ENCODE data around the gene CACNA2D3. TPM values are rescaled to one million over a fixed set of nuclear protein-coding genes. Genes with fewer than 3 reads are reported as not detected.

The CACNA2D3 gene
- total RNA-seq, 1 donor from 2014 or later, result 17.2 TPM

GRCh38 chr3:54578417-54578816 is 456.1 kb downstream of the CACNA2D3 start:
- H3K27ac ChIP-seq, result no peak overlapping the region
- H3K4me1 ChIP-seq, result no peaks in the 10 kb centered on the region
- no peak for TF ChIP-seq POLR2AphosphoS5 (IDR thresholded peaks at IDR 0.05; ENCODE audit: insufficient read depth in 1 of 2, low read depth in 1 of 2)
- TF ChIP-seq POLR2A (IDR thresholded peaks at IDR 0.05), result no peak
- TF ChIP-seq CTCF (IDR thresholded peaks at IDR 0.05), result no peak

GRCh38 chr3:54580453-54580852 is 458.1 kb downstream of the CACNA2D3 start:
- no peak for DNase-seq (ENCODE audit: extremely low spot score in 2 of 2)
- Histone ChIP-seq H3K9me3 (no peaks in the 10 kb centered on the region), H3K4me3 (no peak overlapping the region), H3K36me3 (no peaks in the 10 kb centered on the region), H3K4me1 (no peaks in the 10 kb centered on the region), H3K27ac (no peak overlapping the region), H3K27me3 (no peaks in the 10 kb centered on the region)
- TF ChIP-seq CTCF (IDR thresholded peaks at IDR 0.05) (no peak), POLR2AphosphoS5 (IDR thresholded peaks at IDR 0.05; ENCODE audit: insufficient read depth in 1 of 2, low read depth in 1 of 2) (no peak), POLR2A (IDR thresholded peaks at IDR 0.05) (no peak)
- intact Hi-C loops (cut with DNase I), result no loop called here

More at GRCh38 chr3:54578417-54578816, 456.1 kb downstream of the CACNA2D3 start:
- DNase-seq (ENCODE audit: extremely low spot score in 2 of 2), result no peak
- H3K9me3 ChIP-seq, result no peaks in the 10 kb centered on the region
- H3K4me3 ChIP-seq, result no peak overlapping the region
- intact Hi-C loops (cut with DNase I), result no loop called here
- H3K36me3 ChIP-seq, result no peaks in the 10 kb centered on the region
- H3K27me3 ChIP-seq, result no peaks in the 10 kb centered on the region

GRCh38 chr3:54582424-54582823 is 460.1 kb downstream of the CACNA2D3 start:
- Histone ChIP-seq H3K4me3 (no peak overlapping the region), H3K4me1 (no peaks in the 10 kb centered on the region), H3K9me3 (no peaks in the 10 kb centered on the region), H3K36me3 (no peaks in the 10 kb centered on the region), H3K27me3 (no peaks in the 10 kb centered on the region), H3K27ac (no peak overlapping the region)
- no peak for TF ChIP-seq POLR2A (IDR thresholded peaks at IDR 0.05)
- no peak for TF ChIP-seq CTCF (IDR thresholded peaks at IDR 0.05)
- no peak for TF ChIP-seq POLR2AphosphoS5 (IDR thresholded peaks at IDR 0.05; ENCODE audit: insufficient read depth in 1 of 2, low read depth in 1 of 2)
- intact Hi-C loops (cut with DNase I), result no loop called here
- no peak for DNase-seq (ENCODE audit: extremely low spot score in 2 of 2)

- no peaks in the 10 kb centered on the region for H3K36me3 ChIP-seq
- intact Hi-C loops (cut with DNase I), result no loop called here
- no peak overlapping the region for H3K4me3 ChIP-seq
- TF ChIP-seq CTCF (IDR thresholded peaks at IDR 0.05), result no peak
- no peak for TF ChIP-seq POLR2A (IDR thresholded peaks at IDR 0.05)
- no peak for TF ChIP-seq POLR2AphosphoS5 (IDR thresholded peaks at IDR 0.05; ENCODE audit: insufficient read depth in 1 of 2, low read depth in 1 of 2)
- no peak overlapping the region for H3K27ac ChIP-seq
- H3K4me1 ChIP-seq, result no peaks in the 10 kb centered on the region
- no peaks in the 10 kb centered on the region for H3K9me3 ChIP-seq
- no peaks in the 10 kb centered on the region for H3K27me3 ChIP-seq
- no peak for DNase-seq (ENCODE audit: extremely low spot score in 2 of 2)
These were observed 468.8 kb downstream of the CACNA2D3 start for GRCh38 chr3:54591157-54591556.

- TF ChIP-seq CTCF (IDR thresholded peaks at IDR 0.05), result no peak
- TF ChIP-seq POLR2AphosphoS5 (IDR thresholded peaks at IDR 0.05; ENCODE audit: insufficient read depth in 1 of 2, low read depth in 1 of 2), result no peak
- no peak for TF ChIP-seq POLR2A (IDR thresholded peaks at IDR 0.05)
- intact Hi-C loops (cut with DNase I), result no loop called here
- no peak for DNase-seq (ENCODE audit: extremely low spot score in 2 of 2)
- H3K27ac ChIP-seq, result no peak overlapping the region
- H3K4me3 ChIP-seq, result no peak overlapping the region
- no peaks in the 10 kb centered on the region for H3K4me1 ChIP-seq
- no peaks in the 10 kb centered on the region for H3K27me3 ChIP-seq
- H3K9me3 ChIP-seq, result no peaks in the 10 kb centered on the region
- no peaks in the 10 kb centered on the region for H3K36me3 ChIP-seq
These were observed 471.3 kb downstream of the CACNA2D3 start for GRCh38 chr3:54593653-54594052.
